Muscle of leg (tissue), 16 donors: Measurements from ENCODE around the gene ZCCHC13. TPM values are rescaled to one million over a fixed set of nuclear protein-coding genes. Genes with fewer than 3 reads are reported as not detected.
"Not testable (repeated sequence)": the region's sequence is repeated elsewhere in the genome, so short reads cannot be mapped to it uniquely, and the experiment has no call there.

Experiments used
- DNase-seq: peaks from one replicate; pipeline ENCODE4 v3.0.0; 2013
- H3K27ac ChIP-seq: one replicate; pipeline ENCODE4 v1.5.1; 2013; ENCODE audit warnings: mild to moderate bottlenecking, low read length, control low read depth
- H3K27me3 ChIP-seq: one replicate; pipeline ENCODE4 v1.6.1; 2013; ENCODE audit warnings: low read length; ENCODE audit not compliant: control insufficient read depth, insufficient read depth
- H3K36me3 ChIP-seq: one replicate; pipeline ENCODE4 v1.6.1; 2013; ENCODE audit warnings: low read length; ENCODE audit not compliant: control insufficient read depth, insufficient read depth
- H3K4me1 ChIP-seq: one replicate; pipeline ENCODE4 v1.6.1; 2013; ENCODE audit warnings: low read length; ENCODE audit not compliant: control insufficient read depth, insufficient read depth
- H3K4me3 ChIP-seq: one replicate; pipeline ENCODE4 v1.5.1; 2013; ENCODE audit warnings: low read length, control low read depth
- H3K9me3 ChIP-seq: replicated peaks from 2 replicates; pipeline ENCODE4 v1.6.1; 2013; ENCODE audit warnings: low read depth, low read length; ENCODE audit not compliant: control insufficient read depth
- WGBS: methylation state at CpG from one replicate; pipeline ENCODE4 v1.1.5; 2013; ENCODE audit warnings: missing lambda C conversion rate; ENCODE audit not compliant: insufficient coverage; 5-methylcytosine and 5-hydroxymethylcytosine counted together
- long read RNA-seq, 11 donors: transcript quantifications; one replicate each; lab custom pipeline, GENCODE V29; 2026
- polyA plus RNA-seq, 8 donors: library from polyadenylated mRNA; unstranded; fragments of 120-200 nt; gene quantifications; one replicate each; pipeline versions ENCODE4 v1.2.1 to v1.2.3, GENCODE V29; 2013; ENCODE audit warnings: inconsistent platforms in 1 of 8, low replicate concordance in 1 of 8; ENCODE audit not compliant: insufficient read length in 8 of 8, insufficient read depth in 1 of 8
- total RNA-seq: library from RNA; stranded (reverse); fragments of 120-200 nt; gene quantifications from one replicate; pipeline ENCODE4 v1.2.4, GENCODE V29; 2013

ZCCHC13 gene
- total RNA-seq, result not detected
- polyA plus RNA-seq, result not detected
- long read RNA-seq, donor 1, result 0 reads
- long read RNA-seq, donor 2, result 0 reads
- long read RNA-seq, donor 3, result 0 reads
- long read RNA-seq, donor 4, result 0 reads
- long read RNA-seq, donor 5, result 0 reads
- long read RNA-seq, donor 6, result 0 reads
- long read RNA-seq, donor 7, result 0 reads
- long read RNA-seq, donor 8, result 0 reads
- long read RNA-seq, donor 9, result 0 reads
- long read RNA-seq, donor 10, result 0 reads
- long read RNA-seq, donor 11, result 0 reads

GRCh38 chrX:74304016-74304415, at the start of gene ZCCHC13:
ZCCHC13 (plus strand) TSS chrX:74304180; CDS start chrX:74304267, 87 bp downstream.
- Histone ChIP-seq H3K9me3 (no peaks in the 10 kb centered on the region), H3K27me3 (peaks cover 6% of the 10 kb centered on the region), H3K4me3 (no peak within 1 kb of the TSS), H3K4me1 (no peaks in the 10 kb centered on the region), H3K27ac (no peak within 1 kb of the TSS), H3K36me3 (no peaks in the 10 kb centered on the region)
- no peak for DNase-seq
- 89% methylated on average over 18 of the region's 20 CpGs for WGBS

- H3K27ac ChIP-seq, H3K4me3 ChIP-seq, H3K4me1 ChIP-seq, H3K9me3 ChIP-seq, DNase-seq: not testable (repeated sequence)
- peaks cover 21% of the 10 kb centered on the region for H3K36me3 ChIP-seq
- WGBS, result no CpG with 5 or more reads among the region's 1 CpG
- H3K27me3 ChIP-seq, result peaks cover 12% of the 10 kb centered on the region
Measured at GRCh38 chrX:74258111-74258510, 45.9 kb upstream of the ZCCHC13 start.

- WGBS, result 60% methylated on average over 1 of the region's 4 CpGs
- peaks cover 19% of the 10 kb centered on the region for H3K36me3 ChIP-seq
- H3K27ac ChIP-seq, result no peak overlapping the region
- DNase-seq, result no peak
- H3K4me3 ChIP-seq, result no peak overlapping the region
- no peaks in the 10 kb centered on the region for H3K9me3 ChIP-seq
- H3K4me1 ChIP-seq, result no peaks in the 10 kb centered on the region
- peaks cover 10% of the 10 kb centered on the region for H3K27me3 ChIP-seq
Measured at GRCh38 chrX:74259885-74260491, 44.0 kb upstream of the ZCCHC13 start.

DNA sequence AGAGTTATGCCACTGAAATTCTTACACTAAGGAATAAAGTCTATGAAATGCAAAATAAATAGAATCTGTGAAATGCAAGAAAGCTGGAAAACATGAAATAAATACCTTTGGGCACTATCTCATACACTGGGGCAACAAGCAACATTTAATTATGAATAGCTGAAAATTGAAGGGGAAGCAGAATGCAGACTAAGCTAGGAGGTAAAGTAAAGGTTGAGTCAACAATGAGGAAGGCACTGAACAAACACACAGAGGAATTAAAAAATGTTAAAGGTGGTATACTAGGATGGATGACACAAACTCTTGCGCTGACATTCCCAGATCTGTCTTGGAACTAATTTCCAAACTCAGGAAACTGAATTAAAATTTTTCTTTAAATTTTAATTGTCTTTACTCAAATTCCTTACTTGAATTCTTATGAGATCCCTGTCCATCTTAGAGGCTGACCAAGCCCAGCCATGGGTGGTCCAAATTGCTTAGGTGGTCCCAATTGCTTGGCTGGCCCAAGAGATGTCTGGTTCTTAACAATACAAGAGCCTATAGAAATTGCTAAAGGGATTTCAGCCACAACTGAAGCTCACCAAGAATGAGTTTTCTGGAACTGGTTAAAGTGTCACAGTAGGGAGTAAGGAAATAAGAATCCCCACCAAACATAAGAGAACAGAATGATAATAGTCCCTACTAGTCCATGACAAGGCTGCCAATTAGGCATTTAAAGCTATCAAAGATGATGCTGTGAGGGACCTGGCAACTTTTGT, 41.3 kb upstream of the ZCCHC13 start:
- H3K4me3 ChIP-seq, result no peak overlapping the region
- H3K27ac ChIP-seq, result no peak overlapping the region
- no peaks in the 10 kb centered on the region for H3K9me3 ChIP-seq
- H3K27me3 ChIP-seq, result peaks cover 5% of the 10 kb centered on the region
- DNase-seq, result no peak
- no CpG with 5 or more reads among the region's 1 CpG for WGBS
- peaks cover 14% of the 10 kb centered on the region for H3K36me3 ChIP-seq
- H3K4me1 ChIP-seq, result no peaks in the 10 kb centered on the region

DNA sequence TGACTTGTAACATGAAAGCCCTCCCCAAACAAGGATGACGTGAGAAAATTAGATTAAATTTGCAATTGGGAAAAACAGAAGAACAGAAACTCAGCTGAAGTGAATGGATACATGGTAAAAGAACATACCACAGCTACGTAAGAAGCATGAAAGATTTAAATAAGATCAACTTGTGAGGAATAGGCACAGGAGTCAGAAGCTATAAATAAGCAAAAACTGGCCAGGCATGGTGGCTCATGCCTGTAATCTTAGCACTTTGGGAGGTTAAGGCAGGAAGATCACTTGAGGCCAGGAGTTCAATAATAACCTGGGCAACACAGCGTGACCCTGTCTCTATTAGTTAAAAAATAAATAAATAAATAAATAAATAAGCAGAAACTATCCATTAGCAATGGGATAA, 33.6 kb upstream of the ZCCHC13 start:
- Histone ChIP-seq H3K36me3 (peaks cover 8% of the 10 kb centered on the region), H3K27ac (no peak overlapping the region), H3K9me3 (no peaks in the 10 kb centered on the region), H3K27me3 (peaks cover 5% of the 10 kb centered on the region), H3K4me1 (no peaks in the 10 kb centered on the region), H3K4me3 (no peak overlapping the region)
- DNase-seq, result no peak
- no CpG with 5 or more reads among the region's 3 CpGs for WGBS

DNA sequence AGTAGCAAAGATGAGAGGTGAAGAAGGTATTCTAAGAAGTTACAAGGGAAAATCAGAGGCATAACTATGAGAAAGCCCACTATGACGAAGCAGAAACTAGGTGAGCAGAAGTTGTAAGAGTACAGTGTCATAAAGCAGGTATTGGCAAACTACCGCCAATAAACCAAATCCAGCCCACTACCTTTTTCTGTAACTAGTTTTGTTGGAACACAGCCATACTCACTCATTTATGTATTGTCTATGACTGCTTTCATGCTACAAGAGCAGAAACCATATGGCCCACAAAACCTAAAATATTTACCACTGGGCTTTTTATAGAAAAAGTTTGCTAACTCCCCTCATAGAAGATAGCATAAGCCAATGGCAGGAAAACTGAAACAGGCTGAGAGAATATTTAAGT, 31.8 kb upstream of the ZCCHC13 start:
- Histone ChIP-seq H3K4me1 (no peaks in the 10 kb centered on the region), H3K9me3 (no peaks in the 10 kb centered on the region), H3K36me3 (peaks cover 15% of the 10 kb centered on the region), H3K4me3 (no peak overlapping the region), H3K27me3 (peaks cover 5% of the 10 kb centered on the region), H3K27ac (no peak overlapping the region)
- DNase-seq, result no peak
- WGBS, result no CpG with 5 or more reads among the region's 2 CpGs

- Histone ChIP-seq H3K27me3 (no peaks in the 10 kb centered on the region), H3K27ac (no peak overlapping the region), H3K36me3 (peaks cover 16% of the 10 kb centered on the region), H3K4me3 (no peak overlapping the region), H3K9me3 (no peaks in the 10 kb centered on the region), H3K4me1 (no peaks in the 10 kb centered on the region)
- WGBS, result no CpG with 5 or more reads among the region's 5 CpGs
- DNase-seq, result no peak
Measured at GRCh38 chrX:74274516-74274915, 29.5 kb upstream of the ZCCHC13 start.

DNA sequence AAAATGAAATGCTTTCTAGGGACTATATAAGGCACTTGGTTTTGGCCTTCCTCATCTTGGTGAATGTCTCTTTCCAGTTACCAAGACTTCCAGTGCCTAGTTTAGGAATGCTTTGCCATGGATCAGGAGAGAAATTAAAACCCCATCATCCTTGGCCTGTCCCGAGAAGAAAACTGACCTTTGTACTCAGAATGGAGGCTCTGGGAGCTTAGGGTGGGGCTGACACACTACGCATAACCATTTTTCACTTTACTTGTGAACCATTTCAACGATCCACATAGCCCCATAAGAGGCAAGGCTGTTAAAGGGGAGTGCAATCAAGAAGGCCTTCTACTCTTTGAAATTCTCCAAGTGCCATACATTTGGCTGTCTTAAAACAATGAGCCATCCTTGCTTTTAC, 26.7 kb upstream of the ZCCHC13 start:
- 67% methylated on average over 1 of the region's 3 CpGs for WGBS
- H3K27ac ChIP-seq, result no peak overlapping the region
- no peak for DNase-seq
- H3K36me3 ChIP-seq, result peaks cover 34% of the 10 kb centered on the region
- no peaks in the 10 kb centered on the region for H3K9me3 ChIP-seq
- no peak overlapping the region for H3K4me3 ChIP-seq
- H3K27me3 ChIP-seq, result peaks cover 2% of the 10 kb centered on the region
- H3K4me1 ChIP-seq, result no peaks in the 10 kb centered on the region

- H3K27me3 ChIP-seq, result peaks cover 6% of the 10 kb centered on the region
- no CpG with 5 or more reads among the region's 1 CpG for WGBS
- H3K36me3 ChIP-seq, result peaks cover 34% of the 10 kb centered on the region
Measured at GRCh38 chrX:74277846-74278245, 26.1 kb upstream of the ZCCHC13 start.

DNA sequence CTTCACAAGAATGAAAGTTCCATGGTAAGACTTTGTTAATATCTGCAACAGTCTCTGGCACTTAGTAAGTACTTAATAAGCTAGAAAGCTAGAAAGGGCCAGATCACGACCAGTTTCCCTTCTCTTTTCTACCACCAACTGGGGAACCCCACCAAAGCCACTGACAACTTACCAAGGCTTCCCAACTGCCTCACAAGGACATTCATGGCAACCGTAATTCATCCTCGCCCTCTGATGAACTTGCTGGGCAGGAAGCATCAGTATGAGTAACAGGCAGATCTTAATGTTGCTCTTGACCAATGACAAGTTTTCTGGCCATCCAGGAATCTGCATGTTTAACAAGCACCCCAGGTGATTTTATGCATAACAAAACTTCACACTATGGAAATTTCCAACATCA, 23.2 kb upstream of the ZCCHC13 start:
- Histone ChIP-seq H3K4me3 (no peak overlapping the region), H3K27ac (no peak overlapping the region), H3K36me3 (peaks cover 36% of the 10 kb centered on the region), H3K9me3 (no peaks in the 10 kb centered on the region), H3K27me3 (peaks cover 6% of the 10 kb centered on the region), H3K4me1 (no peaks in the 10 kb centered on the region)
- no peak for DNase-seq
- WGBS, result 92% methylated on average over 2 of the region's 3 CpGs

More at GRCh38 chrX:74277846-74278245, 26.1 kb upstream of the ZCCHC13 start:
- Histone ChIP-seq H3K4me1 (no peaks in the 10 kb centered on the region), H3K27ac (no peak overlapping the region), H3K9me3 (no peaks in the 10 kb centered on the region), H3K4me3 (no peak overlapping the region)
- DNase-seq, result no peak
